Activated naive CD4-positive, alpha-beta T cell treated with anti-CD3 and anti-CD28 coated beads, Interleukin-2, amount 50 U/mL, for 72 hours (primary cell): ENCODE data around the gene CCDC148. TPM values are rescaled to one million over a fixed set of nuclear protein-coding genes. Genes with fewer than 3 reads are reported as not detected.

ENCODE experiments used
- ATAC-seq, 2 donors: fragments of 150-1000 bp; cut with Tn5 transposase; 2 replicates each; pipeline ENCODE4 v1.10.0; 2021; ENCODE audit warnings: mild to moderate bottlenecking in 2 of 2, moderate library complexity in 2 of 2
- DNase-seq, 2 donors: peaks; one replicate each; pipeline ENCODE4 v3.0.0; 2021 to 2022; ENCODE audit warnings: low spot score in 2 of 2
- H3K27ac Mint-ChIP-seq, 2 donors: one replicate each; pipeline ENCODE4 v1.8.0; 2022; ENCODE audit warnings: mild to moderate bottlenecking in 2 of 2, mixed read lengths in 2 of 2
- H3K36me3 Mint-ChIP-seq, 2 donors: one replicate each; pipeline ENCODE4 v1.8.0; 2022; ENCODE audit warnings: mixed read lengths in 2 of 2
- H3K9me3 Mint-ChIP-seq, 2 donors: one replicate each; pipeline ENCODE4 v1.8.0; 2022; ENCODE audit warnings: mixed read lengths in 2 of 2
- total RNA-seq, 2 donors: library from RNA; stranded (reverse); gene quantifications; one replicate each; pipeline ENCODE4 v1.2.3, GENCODE V29; 2022

Gene CCDC148
- total RNA-seq, 2 donors from 2014 or later: 0.08 TPM; not detected in 1

DNA sequence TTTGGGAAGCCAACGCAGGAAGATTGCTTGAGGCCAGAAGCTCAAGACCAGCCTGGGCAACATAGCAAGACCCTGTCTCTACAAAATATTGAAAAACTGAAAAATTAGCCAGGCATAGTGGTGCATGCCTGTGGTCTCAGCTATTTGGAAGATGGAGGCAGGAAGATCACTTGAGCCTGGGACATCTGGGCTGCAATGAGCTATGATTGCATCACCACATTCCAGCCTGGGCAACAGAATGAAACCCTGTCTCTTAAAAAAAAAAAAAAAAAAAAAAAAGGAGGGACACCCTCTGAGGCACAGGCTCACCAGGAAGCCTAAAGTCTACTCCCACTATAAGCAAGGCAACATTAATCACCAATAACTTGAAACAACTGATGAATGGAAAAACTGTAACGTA lies 151.1 kb downstream of the CCDC148 start:
- H3K9me3 Mint-ChIP-seq: peaks cover 0 to 4% of the 10 kb centered on the region in 2 donors
- DNase-seq: no peak
- ATAC-seq: no peak
- H3K27ac Mint-ChIP-seq: no peak overlapping the region
- no peaks in the 10 kb centered on the region for H3K36me3 Mint-ChIP-seq

DNA sequence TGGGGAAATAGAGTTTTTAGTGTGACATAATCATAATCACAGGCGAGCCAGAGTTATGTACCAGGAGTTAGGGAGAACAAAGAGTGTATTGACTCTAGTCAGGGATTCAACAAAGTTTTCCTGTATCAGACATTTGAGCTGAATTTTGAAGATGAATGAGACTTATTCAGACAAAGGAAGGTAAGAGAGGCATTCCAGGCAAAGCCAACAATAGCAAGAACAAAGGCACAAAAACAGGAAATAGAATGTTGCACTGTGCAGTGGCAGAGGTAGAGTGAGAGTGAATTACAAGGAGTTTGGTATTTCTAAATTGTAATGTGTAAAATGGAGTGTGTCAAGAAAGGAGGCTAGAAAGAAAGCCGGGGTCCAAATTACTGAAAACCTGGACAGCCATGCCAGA lies 156.2 kb downstream of the CCDC148 start:
- peaks cover 0 to 11% of the 10 kb centered on the region in 2 donors for H3K9me3 Mint-ChIP-seq
- H3K27ac Mint-ChIP-seq: no peak overlapping the region
- H3K36me3 Mint-ChIP-seq: no peaks in the 10 kb centered on the region
- DNase-seq (no peak), ATAC-seq (no peak)

DNA sequence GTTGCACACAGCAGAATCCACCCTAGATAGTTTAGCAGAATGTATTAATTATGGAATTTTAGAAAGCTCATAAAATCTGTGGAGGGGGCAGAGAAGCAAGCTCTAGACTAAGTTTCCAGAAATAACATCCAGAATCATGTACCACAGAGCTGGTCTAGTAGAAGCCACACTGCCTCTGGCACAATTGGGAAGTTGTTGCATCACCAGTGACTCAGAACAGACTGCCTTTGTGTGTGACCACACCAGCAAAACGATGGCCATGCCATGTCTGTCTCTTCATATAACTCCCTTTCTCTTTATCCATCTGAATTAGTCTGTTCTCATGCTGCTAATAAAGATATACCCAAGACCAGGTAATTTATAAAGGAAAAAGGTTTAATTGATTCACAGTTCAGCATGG lies 158.9 kb downstream of the CCDC148 start:
- Mint-ChIP-seq H3K9me3 (peaks cover 0 to 11% of the 10 kb centered on the region in 2 donors), H3K27ac (no peak overlapping the region), H3K36me3 (no peaks in the 10 kb centered on the region)
- no peak for DNase-seq
- no peak for ATAC-seq

DNA sequence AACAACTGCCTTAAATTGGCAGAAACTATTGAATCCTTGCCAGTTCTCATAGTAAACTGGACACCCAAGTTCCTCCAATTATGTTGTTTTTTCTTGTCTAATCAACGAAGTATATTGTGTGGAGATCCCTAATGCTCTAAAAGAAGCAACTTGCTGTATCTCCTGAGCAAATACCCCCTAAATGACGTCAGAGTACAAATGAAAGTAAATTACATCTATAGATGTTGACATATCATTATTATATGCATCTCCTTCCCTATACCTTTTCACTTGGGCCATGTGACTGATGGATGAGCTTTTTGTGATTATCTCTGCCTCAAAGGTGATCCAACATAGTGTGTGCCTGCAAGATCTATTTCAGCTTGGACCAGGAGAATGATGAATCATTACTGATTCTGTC lies 159.4 kb downstream of the CCDC148 start:
- no peak for ATAC-seq
- Mint-ChIP-seq H3K27ac (no peak overlapping the region), H3K9me3 (peaks cover 0 to 11% of the 10 kb centered on the region in 2 donors), H3K36me3 (no peaks in the 10 kb centered on the region)
- no peak for DNase-seq

DNA sequence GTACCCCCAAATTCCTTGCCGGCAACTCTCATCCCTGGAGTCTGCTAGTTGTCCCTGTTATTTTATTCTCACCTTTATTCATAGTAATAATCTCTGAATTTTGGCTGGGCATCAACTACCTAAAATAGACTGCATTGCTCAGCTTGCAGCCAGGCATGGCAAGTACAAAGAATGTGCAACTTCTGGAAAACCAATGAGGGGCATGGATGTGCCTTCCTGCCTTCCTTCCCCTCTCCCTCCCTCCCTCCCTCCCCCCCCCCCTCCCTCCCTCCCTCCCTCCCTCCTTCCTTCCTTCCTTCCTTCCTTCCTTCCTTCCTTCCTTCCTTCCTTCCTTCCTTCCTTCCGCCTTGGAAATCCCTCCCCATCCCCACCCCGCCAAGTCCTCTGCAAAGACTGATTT lies 162.8 kb downstream of the CCDC148 start:
- H3K36me3 Mint-ChIP-seq: no peaks in the 10 kb centered on the region

DNA sequence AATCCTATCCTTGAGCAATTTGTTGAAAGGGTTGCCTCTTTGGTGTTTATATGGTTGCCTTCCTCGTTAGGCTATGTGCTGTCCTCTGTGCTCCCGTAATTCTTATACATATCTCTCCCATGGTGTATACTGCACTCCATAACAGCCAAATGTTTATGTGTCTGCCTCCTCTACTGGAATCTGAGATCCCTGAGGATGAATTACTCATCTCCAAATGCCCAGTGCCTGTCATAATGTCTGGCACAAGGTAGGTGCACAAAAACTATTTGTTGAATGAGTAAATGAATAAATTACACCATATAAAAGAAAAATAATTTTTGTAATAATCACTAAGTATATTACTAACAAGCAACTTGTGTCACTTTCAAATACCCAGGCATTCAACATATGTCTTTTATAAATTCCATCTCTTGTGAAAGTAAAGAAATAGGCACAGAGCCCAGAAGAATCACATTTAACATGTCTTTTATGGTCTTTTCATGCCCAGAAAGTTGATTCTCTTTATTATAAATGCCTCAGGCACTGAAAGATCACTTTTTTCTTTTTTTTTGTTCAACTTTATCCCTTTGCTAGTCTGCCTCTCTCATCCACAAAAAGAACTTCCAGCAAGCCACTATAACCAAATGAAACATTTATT lies 164.9 kb downstream of the CCDC148 start:
- DNase-seq: no peak
- ATAC-seq: no peak
- H3K27ac Mint-ChIP-seq: no peak overlapping the region
- peaks cover 1 to 2% of the 10 kb centered on the region in 2 donors for H3K9me3 Mint-ChIP-seq
- no peaks in the 10 kb centered on the region for H3K36me3 Mint-ChIP-seq

More for the DNA sequence above, 162.8 kb downstream of the CCDC148 start:
- DNase-seq: no peak
- no peak for ATAC-seq
- Mint-ChIP-seq H3K9me3 (peaks cover 0 to 11% of the 10 kb centered on the region in 2 donors), H3K27ac (no peak overlapping the region)

DNA sequence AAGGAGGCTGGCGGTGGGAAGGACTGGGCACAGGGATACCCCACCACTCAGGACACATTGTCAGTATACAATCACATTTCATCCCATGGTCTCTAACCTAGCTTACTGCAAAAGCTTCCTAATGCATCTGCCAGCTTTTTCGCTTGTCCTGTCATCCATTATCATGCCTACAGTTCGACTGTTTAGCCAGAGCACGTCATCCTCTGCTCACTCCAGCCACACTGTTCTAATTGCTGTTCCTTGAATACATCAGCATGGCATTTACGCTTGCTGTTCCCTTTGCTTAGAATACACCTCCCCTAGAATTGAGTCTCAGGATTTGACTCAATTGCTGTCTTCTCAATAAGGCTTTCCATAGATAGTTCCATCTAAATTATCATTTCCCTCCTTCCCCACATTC lies 166.3 kb downstream of the CCDC148 start:
- Mint-ChIP-seq H3K9me3 (peaks cover 5 to 6% of the 10 kb centered on the region in 2 donors), H3K36me3 (no peaks in the 10 kb centered on the region), H3K27ac (no peak overlapping the region)
- ATAC-seq (no peak), DNase-seq (no peak)

DNA sequence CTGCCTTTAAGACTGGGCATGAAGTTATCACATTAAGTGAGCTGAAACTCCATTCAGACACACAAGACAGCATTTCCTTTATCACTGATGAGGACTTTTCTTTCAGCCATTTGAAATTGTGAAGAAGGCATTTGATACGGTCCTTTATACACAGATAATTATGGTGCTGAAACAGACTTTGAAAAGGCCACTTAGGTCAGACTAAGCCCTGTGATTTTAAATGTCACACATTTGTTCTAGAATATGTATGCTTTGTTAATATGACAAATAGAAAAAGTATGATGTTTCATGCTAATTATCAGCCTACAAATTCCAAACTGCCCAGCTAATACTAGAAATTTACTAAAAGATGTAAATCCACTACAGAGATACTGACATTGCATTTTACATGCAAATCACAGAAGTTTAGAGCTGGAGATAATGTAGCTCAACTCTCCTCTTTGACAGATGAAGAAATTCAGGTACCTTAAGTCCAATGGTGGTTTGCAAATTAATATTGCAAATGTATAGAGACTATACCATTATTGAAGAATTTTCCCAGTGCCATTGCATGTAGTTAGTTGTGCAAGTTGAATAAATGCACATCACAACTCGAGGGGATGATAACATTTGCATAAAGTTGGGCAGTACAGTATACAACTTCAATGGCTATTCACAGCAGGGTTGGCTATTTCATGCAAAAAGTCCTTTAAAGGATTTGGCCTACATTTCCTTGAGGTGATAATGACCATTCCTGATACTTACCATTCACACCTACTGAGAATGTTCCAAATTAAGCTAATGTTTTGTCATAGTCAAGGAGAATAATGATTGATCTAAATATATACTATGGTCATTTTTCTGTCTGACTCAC lies 179.7 kb downstream of the CCDC148 start:
- DNase-seq (no peak), ATAC-seq (no peak)
- no peaks in the 10 kb centered on the region for H3K36me3 Mint-ChIP-seq
- H3K27ac Mint-ChIP-seq: no peak overlapping the region
- peaks cover 0 to 3% of the 10 kb centered on the region in 2 donors for H3K9me3 Mint-ChIP-seq

DNA sequence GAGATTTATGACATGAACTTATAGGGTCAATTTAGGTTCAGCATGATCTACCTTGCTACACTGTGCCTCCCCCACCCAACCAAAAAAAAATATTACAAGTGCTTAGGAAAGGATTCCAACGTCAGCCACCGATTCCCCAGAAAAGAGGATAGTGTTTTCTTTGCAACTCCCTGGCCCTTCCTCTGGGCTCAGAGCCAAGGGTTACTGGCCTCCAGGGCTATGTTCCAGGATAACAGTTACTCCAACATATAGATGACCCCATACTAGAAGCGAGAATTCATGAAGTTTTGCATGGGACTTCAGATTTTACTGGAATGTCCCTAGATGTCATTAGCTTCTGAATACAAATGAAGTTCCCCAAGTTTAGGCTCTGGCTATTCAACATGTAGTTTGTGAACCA lies 182.8 kb downstream of the CCDC148 start:
- no peaks in the 10 kb centered on the region for H3K36me3 Mint-ChIP-seq
- DNase-seq (no peak), ATAC-seq (no peak)
- peaks cover 4 to 5% of the 10 kb centered on the region in 2 donors for H3K9me3 Mint-ChIP-seq
- H3K27ac Mint-ChIP-seq: no peak overlapping the region

DNA sequence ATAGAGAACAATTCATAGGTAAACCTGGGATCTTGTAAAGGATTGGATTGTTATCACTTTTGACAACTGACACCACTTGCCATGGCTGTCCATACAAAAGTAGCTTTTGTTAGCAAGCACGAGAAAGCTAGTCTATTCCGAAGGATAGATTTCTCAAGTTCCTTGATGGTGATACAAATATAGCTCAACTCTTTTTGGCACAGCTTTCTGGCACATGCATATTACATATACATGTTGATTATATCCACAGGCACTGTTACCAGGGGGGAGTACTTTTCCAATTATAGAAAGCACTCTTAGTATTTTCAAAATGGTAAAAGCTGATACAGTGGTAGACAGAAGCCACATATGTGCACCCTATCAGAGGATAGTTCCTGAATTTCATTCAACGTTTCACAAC lies 186.0 kb downstream of the CCDC148 start:
- ATAC-seq: no peak

DNA sequence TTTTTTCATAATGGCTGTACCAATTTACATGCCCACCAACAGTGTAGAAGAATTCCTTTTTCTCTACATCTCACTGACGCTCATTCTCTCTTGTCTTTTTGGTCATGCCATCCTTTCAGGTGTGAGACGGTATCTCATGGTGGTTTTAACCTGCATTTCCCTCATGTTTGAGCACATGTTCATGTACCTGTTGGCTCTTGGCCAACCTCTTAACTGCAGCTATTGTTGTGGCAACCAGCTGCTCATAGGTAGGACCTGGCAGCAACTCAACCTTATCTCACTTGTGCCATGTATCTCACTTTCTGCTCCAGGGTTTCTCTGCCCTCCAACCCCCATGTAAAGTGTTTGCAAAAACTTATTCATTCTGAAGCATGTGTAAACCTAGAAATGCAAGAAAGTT lies 187.4 kb downstream of the CCDC148 start:
- DNase-seq (no peak), ATAC-seq (no peak)
- H3K27ac Mint-ChIP-seq: no peak overlapping the region
- H3K36me3 Mint-ChIP-seq: no peaks in the 10 kb centered on the region
- H3K9me3 Mint-ChIP-seq: peaks cover 4 to 5% of the 10 kb centered on the region in 2 donors

More for the DNA sequence above, 186.0 kb downstream of the CCDC148 start:
- DNase-seq: no peak
- H3K36me3 Mint-ChIP-seq: no peaks in the 10 kb centered on the region
- H3K9me3 Mint-ChIP-seq: peaks cover 4 to 5% of the 10 kb centered on the region in 2 donors
- no peak overlapping the region for H3K27ac Mint-ChIP-seq

DNA sequence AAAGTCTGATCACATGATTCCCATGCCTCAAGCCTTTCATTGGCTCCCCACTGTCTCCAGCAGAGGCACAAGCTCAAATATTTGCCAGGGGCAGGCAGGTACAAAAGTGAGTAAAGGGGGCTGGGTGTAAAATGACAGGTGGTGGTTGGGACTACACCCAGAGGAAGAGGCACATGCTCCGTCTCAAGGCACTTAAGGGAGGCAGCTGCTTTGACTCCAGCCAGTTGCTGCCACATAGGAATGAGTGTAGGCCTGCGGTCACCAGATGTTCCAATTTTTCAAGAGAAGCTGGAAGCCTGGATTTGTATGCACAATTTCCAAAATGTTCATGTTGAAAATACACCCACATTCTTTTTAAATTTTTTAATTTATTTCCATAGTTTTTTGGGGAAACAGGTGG lies 190.4 kb downstream of the CCDC148 start:
- H3K9me3 Mint-ChIP-seq: peaks cover 4 to 5% of the 10 kb centered on the region in 2 donors
- no peaks in the 10 kb centered on the region for H3K36me3 Mint-ChIP-seq
- DNase-seq: no peak
- no peak overlapping the region for H3K27ac Mint-ChIP-seq
- ATAC-seq: no peak

DNA sequence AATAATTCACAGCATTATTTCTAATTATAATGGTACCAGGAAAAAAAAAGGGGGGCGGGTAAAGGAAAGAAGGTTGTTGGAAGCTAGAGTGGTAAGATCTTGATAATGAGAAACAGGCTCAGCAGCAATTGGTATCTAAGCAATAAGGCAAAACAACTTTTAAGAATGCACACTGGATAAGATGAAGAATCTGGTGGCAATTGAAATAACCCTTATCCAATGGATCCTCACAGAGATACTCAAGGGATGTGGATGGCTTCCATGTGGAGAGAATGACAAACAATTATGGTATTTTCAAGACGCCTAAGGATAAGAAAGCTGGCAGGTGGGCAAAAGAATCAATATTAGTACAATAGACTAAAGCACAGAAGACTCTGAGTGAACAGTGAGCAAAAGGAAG lies 201.3 kb downstream of the CCDC148 start:
- no peaks in the 10 kb centered on the region for H3K9me3 Mint-ChIP-seq
- H3K27ac Mint-ChIP-seq: no peak overlapping the region
- DNase-seq (no peak), ATAC-seq (no peak)
- no peaks in the 10 kb centered on the region for H3K36me3 Mint-ChIP-seq

DNA sequence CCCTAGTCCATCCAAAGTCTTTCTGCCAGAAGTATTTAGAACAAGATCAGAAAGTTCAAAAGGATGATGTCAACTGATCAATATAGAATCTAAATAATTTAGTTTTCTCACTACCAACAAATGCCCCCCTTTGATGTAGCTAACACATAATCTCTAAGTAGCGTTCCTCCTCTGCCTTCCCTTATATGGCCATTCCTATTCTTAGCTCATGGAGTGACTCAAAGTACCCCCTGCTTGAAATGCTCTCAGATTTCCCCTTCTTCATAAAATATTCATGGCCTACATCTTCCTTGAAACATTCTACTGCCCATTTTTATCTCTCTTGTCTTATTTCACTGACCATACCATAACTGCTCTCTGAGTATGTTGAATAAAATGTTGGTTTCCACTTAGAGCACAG lies 203.4 kb downstream of the CCDC148 start:
- ATAC-seq (no peak), DNase-seq (no peak)
- no peaks in the 10 kb centered on the region for H3K9me3 Mint-ChIP-seq
- H3K27ac Mint-ChIP-seq: no peak overlapping the region
- no peaks in the 10 kb centered on the region for H3K36me3 Mint-ChIP-seq

DNA sequence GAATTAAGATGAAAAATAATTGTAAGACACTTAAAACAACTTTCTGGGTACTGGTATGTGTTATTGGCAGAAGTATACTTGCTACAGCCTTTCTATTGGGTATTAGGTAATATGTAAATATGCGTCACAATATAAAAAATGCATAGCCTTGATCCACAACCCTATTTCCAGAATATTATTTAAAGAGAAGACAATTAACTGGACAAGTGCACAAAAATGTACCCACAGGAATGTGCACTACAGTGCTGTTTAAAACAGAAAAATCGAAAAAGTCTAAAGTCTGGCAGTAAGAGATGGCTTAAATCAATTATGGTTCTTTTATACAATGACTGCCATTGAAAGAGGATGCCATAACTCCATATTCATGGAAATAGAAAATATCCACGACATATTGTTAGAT lies 205.2 kb downstream of the CCDC148 start:
- Mint-ChIP-seq H3K9me3 (no peaks in the 10 kb centered on the region), H3K27ac (no peak overlapping the region), H3K36me3 (no peaks in the 10 kb centered on the region)
- no peak for ATAC-seq
- no peak for DNase-seq

DNA sequence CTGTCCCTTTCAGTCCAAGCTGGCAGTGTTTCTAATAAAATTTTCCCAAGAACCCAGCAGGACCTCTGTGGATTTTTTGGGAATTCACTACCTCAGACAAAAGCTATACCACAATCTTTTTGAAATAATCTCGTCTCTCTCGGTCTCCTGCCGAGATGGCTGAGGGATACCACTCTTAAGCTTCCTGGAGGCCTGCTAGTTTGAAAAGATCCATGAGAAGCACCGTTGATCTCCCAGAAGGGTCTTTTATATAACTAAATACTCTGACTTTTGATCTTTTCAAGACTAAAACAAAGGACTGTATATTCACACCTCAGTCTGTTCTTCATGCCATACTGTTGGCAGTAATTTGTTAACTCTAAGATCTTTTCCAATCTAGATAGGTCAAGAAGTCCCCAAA lies 213.2 kb downstream of the CCDC148 start:
- Mint-ChIP-seq H3K27ac (no peak overlapping the region), H3K9me3 (no peaks in the 10 kb centered on the region), H3K36me3 (no peaks in the 10 kb centered on the region)
- ATAC-seq (no peak), DNase-seq (no peak)

DNA sequence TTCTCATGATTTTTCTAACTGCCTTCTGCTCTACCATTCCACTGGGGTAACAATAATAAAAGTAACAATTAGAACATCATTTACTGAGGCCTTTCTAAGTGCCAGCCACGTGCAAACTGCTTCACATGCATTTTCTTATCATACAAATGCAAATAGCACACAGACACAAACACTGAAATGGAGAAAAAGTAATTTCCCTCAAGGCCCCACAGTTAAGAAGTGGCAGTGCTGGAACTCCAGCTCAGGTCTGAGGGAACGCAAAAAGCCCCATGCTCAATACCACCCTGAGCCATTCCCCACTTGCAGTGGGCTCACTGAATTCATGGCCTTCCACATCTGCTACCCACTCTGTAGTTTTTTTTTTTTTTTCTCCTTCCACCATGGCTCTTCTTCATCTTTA lies 214.3 kb downstream of the CCDC148 start:
- ATAC-seq (no peak), DNase-seq (no peak)
- Mint-ChIP-seq H3K27ac (no peak overlapping the region), H3K36me3 (no peaks in the 10 kb centered on the region), H3K9me3 (no peaks in the 10 kb centered on the region)

DNA sequence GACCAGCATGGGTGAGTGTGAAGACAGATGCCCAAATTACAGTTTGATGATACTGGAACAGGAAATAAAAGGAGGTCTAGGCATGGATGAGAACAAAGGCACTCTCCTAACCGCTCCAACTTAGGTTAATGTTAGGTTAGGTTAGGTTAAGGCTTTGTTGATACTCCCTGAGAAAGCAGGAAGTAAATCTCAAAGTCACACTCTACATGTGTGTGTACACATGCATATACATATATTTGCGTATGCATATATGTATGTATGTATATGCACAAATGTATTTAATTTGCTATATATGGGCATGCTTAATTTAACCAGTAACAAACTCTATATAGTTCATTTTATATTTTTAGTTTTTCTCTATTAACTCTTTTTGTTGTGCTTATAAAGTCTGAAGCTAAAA lies 215.6 kb downstream of the CCDC148 start:
- ATAC-seq (no peak), DNase-seq (no peak)
- H3K27ac Mint-ChIP-seq: no peak overlapping the region
- H3K36me3 Mint-ChIP-seq: no peaks in the 10 kb centered on the region
- no peaks in the 10 kb centered on the region for H3K9me3 Mint-ChIP-seq
